Measurements from ENCODE around the gene THOC6. TPM values are rescaled to one million over a fixed set of nuclear protein-coding genes. Genes with fewer than 3 reads are reported as not detected.
A peak's percentile ranks its signal among the peaks of the same experiment; 100 is the strongest.

THOC6 gene
- total RNA-seq = 11.3 TPM
- long read RNA-seq, transcript THOC6-202 (13 exons, 1,419 nt) = major isoform, 9 of 17 reads
- long read RNA-seq, partial matches to known transcripts = 0 of 17 reads
- long read RNA-seq, other reads (novel, unspliced or antisense) = 5 of 17 reads

DNA sequence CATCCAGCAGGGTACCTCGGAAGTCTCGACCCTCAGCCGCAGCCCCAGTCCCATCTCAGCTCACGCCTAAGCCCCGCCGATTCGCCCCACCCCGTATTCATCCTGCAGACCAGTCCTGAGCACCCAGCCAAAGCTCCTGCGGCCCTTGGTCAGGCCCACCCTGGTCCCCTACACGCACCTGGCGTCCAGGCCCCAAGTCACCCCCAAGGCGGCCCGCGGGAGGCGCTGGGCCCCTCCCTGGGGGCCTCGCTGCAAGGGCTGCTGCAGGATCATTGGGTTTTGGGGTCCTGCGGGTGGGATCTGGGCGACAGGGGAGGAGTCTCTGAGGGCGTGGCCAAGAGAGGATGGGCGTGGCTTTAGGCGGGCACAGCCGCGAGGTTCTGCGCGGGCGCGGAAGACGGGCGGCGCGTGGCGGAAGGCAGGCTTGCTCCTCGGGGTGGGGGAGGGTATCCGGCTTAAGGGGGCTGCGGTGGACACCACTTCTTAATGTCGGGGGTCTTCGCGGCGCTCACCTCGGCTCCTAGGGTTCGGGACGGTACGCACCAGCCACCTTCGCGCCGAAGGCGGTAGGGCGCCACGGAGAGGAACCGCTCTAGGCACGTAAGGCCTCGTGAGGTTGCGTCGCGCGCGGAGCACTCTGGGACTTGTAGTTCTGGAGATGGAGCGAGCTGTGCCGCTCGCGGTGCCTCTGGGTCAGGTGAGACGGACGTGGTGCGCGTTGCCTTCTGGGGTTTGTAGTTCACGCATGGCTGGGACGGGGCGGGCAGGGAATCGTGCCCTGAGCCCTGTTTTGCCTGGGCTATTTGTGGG lies at the start of gene THOC6, which contains the start of gene HCFC1R1:
Gene THOC6, plus strand, starts transcription at position 367 of the 810 bp plus-strand sequence. Its CDS starts 292 bp downstream, at position 659.
Gene HCFC1R1, minus strand, starts transcription at position 274 of the 810 bp plus-strand sequence. Its CDS starts 1 bp downstream, at position 273.
- intact Hi-C loops (cut with micrococcal nuclease) = no loop called here
- peak; percentile 99 for DNase-seq
- ATAC-seq = peak; percentile 67

DNA sequence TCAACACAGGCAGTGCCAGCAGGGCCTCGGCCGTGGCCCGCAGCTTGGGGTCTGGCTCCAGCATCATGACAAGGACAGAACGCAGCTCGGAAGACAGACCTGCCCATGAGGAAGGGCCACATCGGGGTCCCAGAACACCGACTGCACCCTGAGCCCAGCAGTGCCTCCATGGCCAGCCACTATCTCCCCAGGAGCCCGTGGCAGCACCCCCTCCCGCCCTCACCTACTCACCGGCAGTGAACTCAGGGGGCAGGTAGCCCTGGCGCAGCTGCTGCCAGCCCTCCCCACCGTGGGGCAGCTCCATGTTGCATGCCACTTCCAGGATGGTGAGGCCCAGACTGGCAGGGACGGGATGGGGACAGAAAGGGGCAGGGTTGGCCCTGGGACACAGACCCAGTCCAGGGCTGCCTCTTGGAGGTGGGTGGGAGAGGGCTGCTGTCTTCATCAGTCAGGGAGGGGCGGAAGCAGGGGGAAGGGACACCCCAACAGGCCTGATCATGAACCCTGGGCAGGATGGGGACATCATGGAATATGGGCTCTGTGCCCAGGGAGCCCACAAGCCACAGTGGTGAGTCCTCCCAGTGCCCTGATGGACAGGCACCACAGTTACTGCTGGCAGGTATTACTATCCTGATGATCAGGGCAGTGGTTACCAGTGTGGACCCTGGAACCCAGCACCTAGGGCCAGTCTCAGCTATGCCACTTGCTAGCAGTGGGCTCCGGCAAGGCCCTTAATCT lies 49.3 kb upstream of the THOC6 start:
- ATAC-seq = no peak
- DNase-seq = no peak
- intact Hi-C loops (cut with micrococcal nuclease) = no loop called here

DNA sequence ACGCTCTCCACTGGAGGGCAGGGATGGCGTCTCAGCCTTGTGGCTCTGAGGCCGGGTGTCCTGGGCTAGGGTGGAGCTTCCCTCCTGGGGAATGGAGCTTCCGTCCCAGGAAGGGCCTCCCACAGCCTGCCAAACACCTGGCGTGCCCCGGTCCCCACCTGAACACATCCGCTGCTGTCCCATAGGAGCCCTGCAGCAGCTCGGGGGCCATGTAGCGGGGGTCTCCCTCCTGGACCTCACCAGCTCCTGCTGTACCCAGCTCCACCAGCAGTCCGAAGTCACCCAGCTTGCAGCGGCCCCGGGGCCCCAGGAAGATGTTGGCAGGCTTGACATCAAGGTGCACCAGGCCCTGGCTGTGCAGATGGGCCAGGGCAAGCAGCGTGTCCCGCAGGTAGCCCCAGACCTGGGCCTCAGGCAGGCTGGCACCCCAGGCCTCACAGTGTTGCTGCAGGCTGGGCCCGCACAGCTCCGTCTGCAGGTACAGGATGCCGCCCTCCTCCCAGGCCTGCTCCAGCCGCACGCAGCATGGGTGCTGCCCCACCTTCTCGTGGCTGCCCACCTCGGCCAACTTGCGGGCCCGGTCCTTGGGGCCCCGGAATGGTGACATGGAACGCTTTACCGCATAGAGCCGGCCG lies 48.6 kb upstream of the THOC6 start:
- intact Hi-C loops (cut with micrococcal nuclease) = no loop called here
- ATAC-seq = no peak

DNA sequence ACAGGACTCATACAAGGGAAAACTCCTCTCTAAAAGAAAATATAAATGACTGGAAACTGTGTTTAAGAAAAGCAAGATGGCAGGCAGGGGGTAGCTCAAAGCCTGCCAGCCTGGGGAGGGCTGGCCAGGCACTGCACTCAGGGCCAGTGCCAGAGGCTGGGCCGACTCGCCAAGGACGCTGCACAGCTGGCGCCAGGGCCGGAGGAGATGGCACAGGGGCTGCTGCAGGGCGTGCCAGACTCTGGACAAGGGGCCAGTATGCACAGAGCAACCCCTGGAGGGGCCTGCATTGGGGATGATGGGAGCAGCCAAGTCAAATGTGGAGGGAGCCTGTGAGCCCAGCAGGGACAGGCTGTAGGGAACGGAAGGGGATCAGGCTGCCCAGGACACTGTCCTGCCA lies 47.6 kb upstream of the THOC6 start:
- ATAC-seq (no peak), DNase-seq (no peak)
- intact Hi-C loops (cut with micrococcal nuclease) = no loop called here

More for the DNA sequence above, 48.6 kb upstream of the THOC6 start:
- DNase-seq = no peak

DNA sequence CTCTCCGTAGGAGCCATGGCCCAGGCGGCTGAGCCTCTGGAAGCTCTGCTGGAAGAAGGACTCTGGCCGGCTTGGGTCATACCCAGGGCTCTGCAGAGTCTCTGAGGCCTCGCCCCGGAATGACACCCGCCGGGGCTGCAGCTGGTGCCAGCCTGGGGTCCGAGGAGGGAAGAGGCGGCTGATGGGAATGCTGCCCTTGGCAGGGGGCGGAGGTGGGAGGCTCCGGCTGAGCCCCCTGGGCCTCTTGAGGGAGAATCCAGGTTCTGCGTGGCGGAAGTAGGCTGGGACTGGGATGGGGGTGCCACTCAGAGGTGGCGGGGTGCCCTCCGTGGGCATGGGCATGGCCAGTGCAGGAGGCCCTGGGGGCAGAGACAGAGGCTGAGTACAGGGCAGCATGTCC lies 47.2 kb upstream of the THOC6 start:
- ATAC-seq (no peak), DNase-seq (no peak)
- intact Hi-C loops (cut with micrococcal nuclease) = no loop called here

DNA sequence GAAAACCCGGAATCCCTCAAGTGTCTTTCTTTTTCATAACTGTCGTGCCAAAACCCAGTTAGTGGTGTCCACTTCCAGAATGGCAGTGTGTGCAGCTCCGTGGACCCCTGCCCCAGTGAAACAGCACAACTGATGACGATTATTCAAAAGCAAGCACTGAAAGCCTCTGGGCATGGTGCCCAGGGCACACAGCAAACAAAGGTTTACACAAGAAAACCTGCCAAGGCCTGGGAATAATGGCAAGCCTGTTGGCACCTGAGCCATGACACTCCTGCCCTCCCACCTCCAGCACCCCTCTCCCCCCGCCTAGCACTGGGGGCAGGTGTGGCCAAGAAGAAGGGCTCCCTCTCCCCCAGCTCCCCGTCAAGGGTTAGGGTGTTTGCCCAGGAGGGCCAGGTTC lies 46.4 kb upstream of the THOC6 start:
- DNase-seq (no peak), ATAC-seq (no peak)
- intact Hi-C loops (cut with micrococcal nuclease) = no loop called here

DNA sequence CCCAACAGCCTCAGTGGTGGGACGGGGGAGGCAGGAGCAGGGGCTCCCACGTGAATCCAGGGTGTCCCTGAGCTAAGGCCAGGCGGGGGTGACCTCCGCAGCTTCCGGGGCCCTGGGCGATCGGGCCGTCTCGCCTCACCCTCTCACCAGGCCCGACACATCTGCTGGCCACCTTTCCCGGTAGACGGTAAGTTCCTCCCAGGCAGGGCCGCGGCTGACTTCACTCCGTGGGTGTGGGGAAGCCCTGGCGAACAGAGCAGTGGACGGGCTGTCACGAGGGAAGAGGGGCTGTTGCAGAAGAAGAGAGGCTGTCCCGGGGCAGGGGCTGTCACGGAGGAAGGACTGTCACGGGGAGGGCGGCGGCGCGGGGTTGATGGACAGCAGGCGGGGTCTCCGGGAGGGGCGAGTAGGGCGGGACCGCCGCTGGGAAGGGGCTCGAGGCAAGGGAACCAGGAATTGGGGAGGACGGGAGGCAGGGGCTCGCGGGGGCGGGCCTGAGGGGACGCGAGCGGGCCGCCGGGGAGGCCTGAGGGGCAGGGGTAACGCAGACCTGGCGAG lies 44.1 kb upstream of the THOC6 start:
- intact Hi-C loops (cut with micrococcal nuclease) = no loop called here
- ATAC-seq (no peak), DNase-seq (no peak)

DNA sequence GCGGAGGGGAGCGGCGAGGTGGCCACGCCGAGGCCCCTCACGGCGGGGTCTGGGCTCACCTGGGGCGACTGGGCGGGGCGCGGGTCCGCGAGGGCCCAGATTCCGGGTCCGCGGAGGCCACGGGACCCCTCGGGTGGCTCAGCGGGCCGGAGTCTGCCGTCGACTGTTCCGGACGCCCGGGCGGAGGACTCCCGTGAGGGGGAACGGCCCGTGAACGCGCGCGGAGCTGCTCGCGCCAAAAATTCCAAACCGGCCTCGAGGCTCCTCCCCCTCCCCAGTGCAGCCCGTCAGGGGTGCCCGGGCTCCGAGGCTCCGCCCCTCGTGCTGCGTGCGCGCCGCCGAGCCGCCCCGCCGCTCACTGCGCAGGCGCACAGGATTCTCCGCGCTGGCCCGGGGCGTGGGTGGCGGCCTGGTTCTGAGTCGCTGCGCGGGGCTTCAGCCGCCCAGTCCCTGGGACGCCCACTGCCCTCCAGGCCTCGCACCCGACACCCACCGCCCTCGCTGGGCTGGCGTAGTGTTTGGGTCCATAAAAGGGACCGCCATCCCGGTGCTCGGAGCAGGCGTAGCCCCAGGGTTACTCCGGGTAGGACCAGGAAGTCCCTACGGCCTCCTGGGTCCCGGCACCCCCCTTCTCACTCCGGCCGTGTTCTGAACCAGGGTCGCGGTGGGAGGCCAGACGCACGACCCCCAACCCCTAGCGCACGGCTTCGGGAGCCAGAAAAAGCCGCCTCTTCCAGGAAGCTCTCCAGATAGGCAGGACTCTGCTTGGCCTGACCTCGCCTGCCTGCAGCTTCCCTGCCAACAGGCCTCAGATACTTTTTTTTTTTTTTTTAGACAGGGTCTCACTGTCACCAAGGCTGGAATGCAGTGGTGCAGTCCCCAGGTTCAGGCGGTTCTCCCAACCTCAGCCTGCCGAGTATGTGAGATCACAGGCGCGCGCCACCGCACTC lies 43.3 kb upstream of the THOC6 start, which contains the start of gene PKMYT1:
Gene PKMYT1, minus strand, starts transcription at position 220 of the 950 bp plus-strand sequence. CDS start 789 bp downstream, outside the sequence.
- ATAC-seq = peak; percentile 95
- intact Hi-C loops (cut with micrococcal nuclease) = no loop called here
- peak; percentile 97 for DNase-seq

DNA sequence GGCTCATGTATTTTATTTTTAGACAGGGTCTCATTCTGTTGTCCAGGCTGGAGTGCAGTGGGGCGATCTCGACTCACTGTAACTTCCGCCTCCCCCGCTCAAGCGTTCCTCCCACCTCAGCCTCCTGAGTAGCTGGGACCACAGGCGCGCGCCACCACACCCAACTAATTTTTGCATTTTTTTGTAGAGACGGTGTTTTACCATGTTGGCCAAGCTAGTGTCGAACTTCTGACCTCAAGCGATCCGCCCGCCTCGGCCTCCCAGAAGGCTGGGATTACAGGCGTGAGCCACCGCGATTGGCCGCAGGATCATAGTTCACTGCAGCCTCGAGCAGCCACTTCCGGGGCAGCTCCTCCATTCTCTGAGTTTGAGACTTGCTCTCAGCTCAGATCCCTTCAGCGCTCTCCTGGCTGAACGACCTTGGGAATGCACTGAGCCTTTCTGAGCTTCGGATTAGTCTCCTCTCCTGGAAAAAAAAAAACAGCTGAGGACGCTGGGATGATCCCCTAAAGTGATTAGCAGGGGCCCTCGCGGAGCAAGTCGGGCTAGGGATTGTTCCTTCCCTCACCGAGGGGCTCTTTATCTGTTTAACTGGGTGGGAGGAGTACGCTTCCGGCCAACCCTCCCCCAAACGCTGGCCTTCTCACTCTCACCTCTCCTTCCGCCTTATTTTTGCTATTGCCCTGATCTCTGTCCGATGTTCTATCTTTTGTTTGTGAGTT lies 42.5 kb upstream of the THOC6 start:
- DNase-seq = no peak
- intact Hi-C loops (cut with micrococcal nuclease) = no loop called here
- no peak for ATAC-seq

DNA sequence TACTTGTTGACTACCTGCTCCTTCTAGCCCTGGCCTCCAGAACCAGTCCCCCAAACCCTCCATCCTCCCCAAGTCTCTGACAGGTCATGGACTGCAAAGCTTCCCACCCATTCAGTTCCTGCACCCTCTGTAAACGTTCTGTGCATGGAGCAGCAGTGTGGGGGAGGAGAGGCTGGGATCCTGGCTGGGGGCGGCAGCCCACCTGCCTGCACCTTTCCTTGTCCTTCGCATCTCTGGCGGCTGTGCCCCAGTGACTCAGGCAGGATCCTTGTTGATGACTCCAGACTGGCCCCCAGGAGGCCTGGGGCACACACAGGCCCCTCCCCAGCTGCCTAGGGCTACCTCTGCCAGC lies 42.0 kb upstream of the THOC6 start:
- DNase-seq (no peak), ATAC-seq (no peak)
- intact Hi-C loops (cut with micrococcal nuclease) = no loop called here

DNA sequence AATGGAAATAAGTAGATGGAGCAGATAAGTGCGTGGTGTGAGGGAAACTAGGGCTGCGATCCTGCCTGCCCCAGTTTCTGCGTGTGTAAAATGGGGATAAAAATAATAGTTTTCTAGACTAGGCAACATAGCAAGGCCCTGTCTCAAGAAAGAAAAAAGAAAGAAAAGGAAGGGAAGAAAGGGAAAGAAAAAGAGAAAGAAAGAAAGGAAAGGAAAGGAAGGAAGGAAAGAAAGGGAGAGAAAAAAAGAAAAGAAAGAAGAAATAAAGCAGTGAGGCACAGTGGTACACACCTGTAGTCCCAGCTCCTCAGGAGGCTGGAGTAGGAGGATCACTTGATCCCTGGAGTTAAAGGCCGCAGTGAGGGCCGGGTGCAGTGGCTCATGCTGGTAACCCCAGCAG lies 41.4 kb upstream of the THOC6 start:
- DNase-seq = no peak
- intact Hi-C loops (cut with micrococcal nuclease) = no loop called here
- no peak for ATAC-seq

DNA sequence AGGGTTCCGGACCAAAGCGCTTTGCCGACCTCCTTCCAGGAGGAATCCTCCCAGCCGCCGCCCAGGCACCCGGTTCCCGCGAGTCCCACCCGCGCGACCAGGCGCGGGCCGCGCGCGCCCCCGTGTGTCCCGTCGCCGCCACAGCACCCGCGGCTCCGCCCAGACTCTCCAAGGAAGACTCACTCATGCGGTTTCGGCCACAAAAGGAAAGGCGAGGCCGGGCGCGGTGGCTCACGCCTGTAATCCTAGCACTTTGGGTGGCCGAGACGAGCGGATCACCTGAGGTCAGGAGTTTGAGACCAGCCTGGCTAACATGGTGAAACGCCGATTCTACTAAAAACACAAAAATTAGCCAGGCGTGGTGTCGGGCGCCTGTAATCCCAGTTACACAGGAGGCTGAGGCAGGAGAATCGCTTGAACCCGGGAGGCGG lies 40.1 kb upstream of the THOC6 start:
- DNase-seq (peak; percentile 89), ATAC-seq (peak; percentile 39)
- intact Hi-C loops (cut with micrococcal nuclease) = no loop called here

DNA sequence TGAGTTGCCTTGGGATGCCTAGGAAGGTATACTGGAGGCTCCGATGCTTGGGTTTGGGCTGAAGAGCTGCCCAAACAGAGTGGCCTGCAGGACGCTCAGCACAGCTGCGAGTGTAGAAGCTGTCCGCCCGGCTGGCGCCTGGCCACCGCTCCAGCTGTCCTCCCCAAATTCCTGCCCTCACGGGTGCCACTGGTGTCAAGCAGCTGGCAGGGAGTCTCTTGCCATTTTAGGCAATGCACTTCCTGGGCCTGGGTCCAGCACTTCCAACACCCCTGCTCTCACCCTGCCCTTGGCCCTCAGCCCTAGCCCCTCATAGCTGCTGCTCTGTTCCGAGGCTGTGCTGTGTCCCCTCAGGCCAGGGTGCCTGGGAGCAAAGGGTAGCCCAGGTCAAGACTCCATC lies 38.4 kb upstream of the THOC6 start:
- intact Hi-C loops (cut with micrococcal nuclease) = no loop called here
- DNase-seq (peak; percentile 73), ATAC-seq (peak; percentile 53)

DNA sequence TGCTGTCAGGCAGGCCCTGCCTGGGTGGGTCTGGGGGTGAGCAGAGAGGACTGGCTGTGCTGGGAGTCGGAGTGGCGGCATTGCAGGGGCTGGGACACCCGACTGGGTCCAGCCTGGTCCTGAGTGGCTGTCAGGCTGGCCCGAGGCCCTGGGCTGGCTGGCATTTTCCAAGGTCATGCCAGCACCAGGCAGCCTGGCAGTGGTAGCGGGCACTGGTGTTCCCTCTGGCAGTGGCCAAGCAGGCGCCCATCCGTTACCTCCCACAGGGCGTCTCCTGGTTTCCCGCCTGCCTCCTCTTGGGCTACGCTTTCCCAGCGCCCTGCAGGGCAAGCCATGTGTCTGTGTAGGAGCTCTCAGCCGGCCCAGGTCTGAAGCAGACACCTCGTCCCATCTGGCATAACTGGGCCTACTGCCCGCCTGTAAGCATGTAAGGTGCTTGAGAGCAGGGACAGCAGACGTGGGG lies 37.9 kb upstream of the THOC6 start:
- intact Hi-C loops (cut with micrococcal nuclease) = no loop called here
- DNase-seq (peak; percentile 84), ATAC-seq (peak; percentile 84)

DNA sequence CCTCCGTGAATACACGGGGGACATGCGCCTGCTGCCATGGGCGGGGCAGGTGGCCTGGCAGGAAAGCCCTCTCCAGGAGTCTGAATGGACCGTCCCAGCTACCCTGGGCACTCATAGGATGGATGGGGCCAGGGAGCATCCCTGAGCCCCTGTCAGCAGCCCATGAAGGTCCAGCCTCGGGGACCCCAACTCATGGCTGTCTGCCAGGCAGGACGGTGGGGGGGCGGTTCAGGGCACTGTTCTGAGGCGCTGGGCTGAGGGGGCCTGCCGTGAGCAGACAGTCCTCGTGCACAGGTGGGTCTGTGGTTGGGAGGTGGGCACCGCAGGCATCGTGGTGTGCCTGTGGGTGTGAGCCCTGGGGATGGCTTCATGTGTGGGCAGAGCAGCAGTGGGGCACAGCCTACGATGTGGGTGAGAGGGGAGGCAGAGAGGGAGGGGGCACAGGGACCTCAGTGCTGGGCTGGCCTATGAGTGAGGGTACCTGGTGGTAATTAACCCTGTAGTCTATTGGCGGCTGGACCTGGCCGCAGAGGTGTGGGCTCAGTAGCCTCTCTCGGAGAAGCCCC lies 37.1 kb upstream of the THOC6 start:
- ATAC-seq (no peak), DNase-seq (no peak)

DNA sequence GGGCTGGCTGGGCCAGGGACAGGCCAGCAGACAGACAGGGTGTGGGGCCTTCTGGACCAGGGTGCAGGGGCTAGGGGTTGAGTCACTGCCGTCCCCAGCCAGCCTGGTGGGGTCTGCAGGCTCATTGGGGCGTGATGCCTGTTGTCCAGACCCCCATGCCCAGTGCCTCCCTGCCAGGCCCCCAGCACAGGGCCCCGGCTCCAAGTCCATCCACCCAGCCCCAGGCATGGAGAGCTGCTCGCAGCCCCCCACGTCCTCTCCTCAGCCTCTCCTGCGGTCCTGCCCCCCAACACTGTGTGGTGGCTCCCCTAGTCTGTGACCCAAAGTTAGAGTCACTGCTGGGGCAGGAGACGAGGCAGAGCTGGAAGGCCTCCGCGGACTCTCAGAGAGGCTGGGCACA lies 36.5 kb upstream of the THOC6 start:
- intact Hi-C loops (cut with micrococcal nuclease) = no loop called here
- no peak for DNase-seq
- no peak for ATAC-seq

More for the DNA sequence above, 37.1 kb upstream of the THOC6 start:
- intact Hi-C loops (cut with micrococcal nuclease) = no loop called here

DNA sequence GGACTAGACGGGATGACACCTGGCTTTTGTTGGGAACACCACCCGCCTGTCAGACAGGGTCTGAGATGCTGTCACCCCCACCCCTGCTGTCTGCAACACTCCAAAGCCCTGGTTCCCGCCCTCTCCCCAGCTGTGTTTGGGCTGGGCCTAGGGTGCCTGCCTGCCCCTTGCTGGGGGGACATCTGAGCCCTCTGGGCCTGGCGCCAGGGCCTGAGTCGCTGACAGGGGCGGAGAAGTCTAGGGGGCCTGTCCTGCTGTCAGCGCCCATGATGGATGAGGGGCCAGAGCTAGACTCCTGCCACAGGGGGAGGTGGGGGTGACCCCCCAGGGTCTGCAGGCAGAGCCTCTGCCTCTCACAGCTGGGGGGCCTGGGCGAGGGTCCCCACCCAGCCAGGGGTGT lies 36.0 kb upstream of the THOC6 start:
- intact Hi-C loops (cut with micrococcal nuclease) = no loop called here
- ATAC-seq (no peak), DNase-seq (no peak)
